ENCODE data around the gene CARM1.

DNA sequence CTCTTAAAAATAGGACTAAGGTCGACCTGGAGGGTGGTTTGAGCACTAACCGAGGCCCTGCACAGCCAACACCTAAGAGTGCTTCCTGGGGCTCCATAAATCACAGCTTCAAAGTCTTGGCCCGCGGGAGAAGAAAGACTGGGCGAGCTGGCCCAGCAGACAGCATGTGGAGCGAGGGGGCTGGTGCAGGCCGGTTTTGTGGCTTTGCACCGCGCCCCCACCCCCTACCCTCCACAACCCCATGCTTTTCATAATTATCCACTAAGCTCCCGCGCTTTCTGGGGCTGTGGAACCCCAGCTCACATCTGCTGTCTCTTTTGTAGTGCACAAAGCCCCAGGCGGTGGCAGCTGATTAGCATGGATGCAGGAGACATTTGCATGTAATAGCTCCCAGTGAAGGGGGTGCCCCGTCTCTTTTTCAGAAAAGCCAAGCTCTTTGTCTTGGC is 17.1 kb downstream of the CARM1 start:
- TF ChIP-seq, protein P1, sequence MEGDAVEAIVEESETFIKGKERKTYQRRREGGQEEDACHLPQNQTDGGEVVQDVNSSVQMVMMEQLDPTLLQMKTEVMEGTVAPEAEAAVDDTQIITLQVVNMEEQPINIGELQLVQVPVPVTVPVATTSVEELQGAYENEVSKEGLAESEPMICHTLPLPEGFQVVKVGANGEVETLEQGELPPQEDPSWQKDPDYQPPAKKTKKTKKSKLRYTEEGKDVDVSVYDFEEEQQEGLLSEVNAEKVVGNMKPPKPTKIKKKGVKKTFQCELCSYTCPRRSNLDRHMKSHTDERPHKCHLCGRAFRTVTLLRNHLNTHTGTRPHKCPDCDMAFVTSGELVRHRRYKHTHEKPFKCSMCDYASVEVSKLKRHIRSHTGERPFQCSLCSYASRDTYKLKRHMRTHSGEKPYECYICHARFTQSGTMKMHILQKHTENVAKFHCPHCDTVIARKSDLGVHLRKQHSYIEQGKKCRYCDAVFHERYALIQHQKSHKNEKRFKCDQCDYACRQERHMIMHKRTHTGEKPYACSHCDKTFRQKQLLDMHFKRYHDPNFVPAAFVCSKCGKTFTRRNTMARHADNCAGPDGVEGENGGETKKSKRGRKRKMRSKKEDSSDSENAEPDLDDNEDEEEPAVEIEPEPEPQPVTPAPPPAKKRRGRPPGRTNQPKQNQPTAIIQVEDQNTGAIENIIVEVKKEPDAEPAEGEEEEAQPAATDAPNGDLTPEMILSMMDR (conservative IDR thresholded peaks at IDR 0.05; ENCODE audit: low read depth in 2 of 2) = no peak
- no peak for TF ChIP-seq ETS1 (IDR thresholded peaks at IDR 0.05)
- no peak for TF ChIP-seq POLR2AphosphoS5 (IDR thresholded peaks at IDR 0.05; ENCODE audit: low read depth)
- no peak for TF ChIP-seq JUNB (IDR thresholded peaks at IDR 0.05; ENCODE audit: unreplicated experiment)
- no peak for TF ChIP-seq EZH2phosphoT487 (IDR thresholded peaks at IDR 0.05; ENCODE audit: unreplicated experiment)
- no peak for TF ChIP-seq EZH2 (IDR thresholded peaks at IDR 0.05; ENCODE audit: low read depth, unreplicated experiment)
- TF ChIP-seq STAT1 (IDR thresholded peaks at IDR 0.05; ENCODE audit: unreplicated experiment) = no peak
- TF ChIP-seq NANOG (IDR thresholded peaks at IDR 0.05; ENCODE audit: borderline replicate concordance) = no peak
- no peak for TF ChIP-seq CREB1 (CRISPR knock-in tag; IDR thresholded peaks at IDR 0.05; ENCODE audit: low read depth)
- TF ChIP-seq, protein P2, sequence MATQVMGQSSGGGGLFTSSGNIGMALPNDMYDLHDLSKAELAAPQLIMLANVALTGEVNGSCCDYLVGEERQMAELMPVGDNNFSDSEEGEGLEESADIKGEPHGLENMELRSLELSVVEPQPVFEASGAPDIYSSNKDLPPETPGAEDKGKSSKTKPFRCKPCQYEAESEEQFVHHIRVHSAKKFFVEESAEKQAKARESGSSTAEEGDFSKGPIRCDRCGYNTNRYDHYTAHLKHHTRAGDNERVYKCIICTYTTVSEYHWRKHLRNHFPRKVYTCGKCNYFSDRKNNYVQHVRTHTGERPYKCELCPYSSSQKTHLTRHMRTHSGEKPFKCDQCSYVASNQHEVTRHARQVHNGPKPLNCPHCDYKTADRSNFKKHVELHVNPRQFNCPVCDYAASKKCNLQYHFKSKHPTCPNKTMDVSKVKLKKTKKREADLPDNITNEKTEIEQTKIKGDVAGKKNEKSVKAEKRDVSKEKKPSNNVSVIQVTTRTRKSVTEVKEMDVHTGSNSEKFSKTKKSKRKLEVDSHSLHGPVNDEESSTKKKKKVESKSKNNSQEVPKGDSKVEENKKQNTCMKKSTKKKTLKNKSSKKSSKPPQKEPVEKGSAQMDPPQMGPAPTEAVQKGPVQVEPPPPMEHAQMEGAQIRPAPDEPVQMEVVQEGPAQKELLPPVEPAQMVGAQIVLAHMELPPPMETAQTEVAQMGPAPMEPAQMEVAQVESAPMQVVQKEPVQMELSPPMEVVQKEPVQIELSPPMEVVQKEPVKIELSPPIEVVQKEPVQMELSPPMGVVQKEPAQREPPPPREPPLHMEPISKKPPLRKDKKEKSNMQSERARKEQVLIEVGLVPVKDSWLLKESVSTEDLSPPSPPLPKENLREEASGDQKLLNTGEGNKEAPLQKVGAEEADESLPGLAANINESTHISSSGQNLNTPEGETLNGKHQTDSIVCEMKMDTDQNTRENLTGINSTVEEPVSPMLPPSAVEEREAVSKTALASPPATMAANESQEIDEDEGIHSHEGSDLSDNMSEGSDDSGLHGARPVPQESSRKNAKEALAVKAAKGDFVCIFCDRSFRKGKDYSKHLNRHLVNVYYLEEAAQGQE (IDR thresholded peaks at IDR 0.05; ENCODE audit: unreplicated experiment) = no peak
